ENCODE measurements around the gene NOP14.

DNA sequence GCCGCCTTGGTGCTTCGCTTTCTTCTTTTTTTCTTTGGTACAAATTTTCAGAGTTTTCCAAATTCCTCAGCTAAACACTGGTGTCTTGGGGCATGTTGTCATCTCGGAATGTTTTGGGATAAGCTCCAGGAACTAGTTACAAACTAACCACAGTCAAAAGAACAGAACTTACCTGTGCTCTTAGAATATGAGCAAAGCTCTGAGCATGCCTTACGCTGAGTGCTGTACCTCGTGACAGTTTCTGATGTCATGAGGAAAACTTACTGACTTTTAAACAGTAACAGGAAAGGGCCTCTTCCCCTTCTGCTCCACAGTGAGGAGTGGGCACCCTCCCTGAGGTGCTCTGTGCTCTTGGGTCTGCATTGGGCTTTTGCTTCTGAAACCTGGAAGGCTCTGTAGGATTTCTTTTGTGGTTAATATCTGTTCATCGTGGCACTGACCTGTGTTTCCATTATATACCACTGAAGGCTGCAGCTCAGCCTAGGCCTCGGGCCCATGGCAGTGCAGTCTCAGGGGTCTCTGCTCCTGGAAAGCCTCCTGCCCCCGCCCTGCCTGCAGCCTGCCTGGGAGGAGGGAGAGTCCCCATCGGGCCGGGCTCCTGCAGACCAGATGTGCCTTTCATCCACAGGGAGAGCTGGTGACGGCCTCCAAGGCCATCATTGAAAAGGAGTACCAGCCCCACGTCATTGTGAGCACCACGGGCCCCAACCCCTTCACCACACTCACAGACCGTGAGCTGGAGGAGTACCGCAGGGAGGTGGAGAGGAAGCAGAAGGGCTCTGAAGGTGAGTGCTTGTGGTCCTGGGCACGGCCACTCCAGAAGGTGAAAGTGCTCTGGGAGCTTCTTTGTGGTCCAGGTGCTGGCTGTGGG, 48.7 kb downstream of the NOP14 start:
- TF ChIP-seq, protein P1, sequence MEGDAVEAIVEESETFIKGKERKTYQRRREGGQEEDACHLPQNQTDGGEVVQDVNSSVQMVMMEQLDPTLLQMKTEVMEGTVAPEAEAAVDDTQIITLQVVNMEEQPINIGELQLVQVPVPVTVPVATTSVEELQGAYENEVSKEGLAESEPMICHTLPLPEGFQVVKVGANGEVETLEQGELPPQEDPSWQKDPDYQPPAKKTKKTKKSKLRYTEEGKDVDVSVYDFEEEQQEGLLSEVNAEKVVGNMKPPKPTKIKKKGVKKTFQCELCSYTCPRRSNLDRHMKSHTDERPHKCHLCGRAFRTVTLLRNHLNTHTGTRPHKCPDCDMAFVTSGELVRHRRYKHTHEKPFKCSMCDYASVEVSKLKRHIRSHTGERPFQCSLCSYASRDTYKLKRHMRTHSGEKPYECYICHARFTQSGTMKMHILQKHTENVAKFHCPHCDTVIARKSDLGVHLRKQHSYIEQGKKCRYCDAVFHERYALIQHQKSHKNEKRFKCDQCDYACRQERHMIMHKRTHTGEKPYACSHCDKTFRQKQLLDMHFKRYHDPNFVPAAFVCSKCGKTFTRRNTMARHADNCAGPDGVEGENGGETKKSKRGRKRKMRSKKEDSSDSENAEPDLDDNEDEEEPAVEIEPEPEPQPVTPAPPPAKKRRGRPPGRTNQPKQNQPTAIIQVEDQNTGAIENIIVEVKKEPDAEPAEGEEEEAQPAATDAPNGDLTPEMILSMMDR (IDR thresholded peaks at IDR 0.05): no peak
- no peak for TF ChIP-seq POLR2A (IDR thresholded peaks at IDR 0.05)
